Trophoblast cell (in vitro differentiated cells and primary cell): ENCODE results near the gene CNP. TPM values are rescaled to one million over a fixed set of nuclear protein-coding genes. Genes with fewer than 3 reads are reported as not detected.

Experiments
- DNase-seq, 2 donors: peaks; one replicate each; pipeline ENCODE4 v3.0.0-alpha.2; 2016
- H2AFZ ChIP-seq: 2 replicates; pipeline ENCODE4 v1.6.1; 2013; ENCODE audit warnings: low read length, moderate library complexity, mild to moderate bottlenecking; ENCODE audit not compliant: insufficient read depth, poor library complexity
- H2AK5ac ChIP-seq: 2 replicates; pipeline ENCODE4 v1.6.1; 2013; ENCODE audit warnings: mild to moderate bottlenecking, low read length
- H2BK120ac ChIP-seq: 2 replicates; pipeline ENCODE4 v1.6.1; 2013; ENCODE audit warnings: low read length, mild to moderate bottlenecking, moderate library complexity; ENCODE audit not compliant: insufficient read depth, poor library complexity
- H2BK12ac ChIP-seq: 2 replicates; pipeline ENCODE4 v1.6.1; 2013; ENCODE audit warnings: mild to moderate bottlenecking, low read length, moderate library complexity
- H2BK5ac ChIP-seq: 2 replicates; pipeline ENCODE4 v1.6.1; 2013; ENCODE audit warnings: low read length, low read depth, moderate library complexity, mild to moderate bottlenecking; ENCODE audit not compliant: poor library complexity
- H3K14ac ChIP-seq: 2 replicates; pipeline ENCODE4 v1.6.1; 2013; ENCODE audit warnings: mild to moderate bottlenecking, low read length
- H3K18ac ChIP-seq: 2 replicates; pipeline ENCODE4 v1.6.1; 2013; ENCODE audit warnings: mild to moderate bottlenecking, low read length
- H3K23ac ChIP-seq: 2 replicates; pipeline ENCODE4 v1.6.1; 2013; ENCODE audit warnings: low read length
- H3K27ac ChIP-seq: 2 replicates; pipeline ENCODE4 v1.5.1; 2013; ENCODE audit warnings: low read depth, mild to moderate bottlenecking, inconsistent platforms, low read length, moderate library complexity
- H3K27me3 ChIP-seq: 2 replicates; pipeline ENCODE4 v1.6.1; 2013; ENCODE audit warnings: inconsistent platforms, mild to moderate bottlenecking, low read length, moderate library complexity; ENCODE audit not compliant: insufficient read depth
- H3K36me3 ChIP-seq, 2 experiments: 1 replicate in 1 of 2; 2 replicates in 1 of 2; pipeline ENCODE4 v1.6.1; 2013; ENCODE audit warnings: low read length in 2 of 2, mild to moderate bottlenecking in 2 of 2, moderate library complexity in 1 of 2; ENCODE audit not compliant: insufficient read depth in 2 of 2, control insufficient read depth in 1 of 2
- H3K4ac ChIP-seq: 2 replicates; pipeline ENCODE4 v1.6.1; 2013; ENCODE audit warnings: low read depth, mild to moderate bottlenecking, low read length, moderate library complexity
- H3K4me1 ChIP-seq, 2 experiments: 1 replicate in 1 of 2; 2 replicates in 1 of 2; pipeline ENCODE4 v1.6.1; 2013; ENCODE audit warnings: low read length in 2 of 2, mild to moderate bottlenecking in 2 of 2, moderate library complexity in 1 of 2; ENCODE audit not compliant: insufficient read depth in 2 of 2, control insufficient read depth in 1 of 2
- H3K4me2 ChIP-seq: 2 replicates; pipeline ENCODE4 v1.6.1; 2013; ENCODE audit warnings: inconsistent platforms, mild to moderate bottlenecking, low read length, moderate library complexity
- H3K4me3 ChIP-seq: 2 replicates; pipeline ENCODE4 v1.5.1; 2013; ENCODE audit warnings: mild to moderate bottlenecking, low read depth, low read length, inconsistent platforms
- H3K79me1 ChIP-seq: one replicate; pipeline ENCODE4 v1.6.1; 2013; ENCODE audit warnings: low read length
- H3K79me2 ChIP-seq: 2 replicates; pipeline ENCODE4 v1.6.1; 2013; ENCODE audit warnings: low read length, mild to moderate bottlenecking; ENCODE audit not compliant: control insufficient read depth, insufficient read depth, poor library complexity
- H3K9ac ChIP-seq: 2 replicates; pipeline ENCODE4 v1.6.1; 2013; ENCODE audit warnings: mild to moderate bottlenecking, low read length
- H3K9me3 ChIP-seq: 2 replicates; pipeline ENCODE4 v1.6.1; 2013; ENCODE audit warnings: low read depth, mild to moderate bottlenecking, control low read depth, inconsistent platforms, low read length; ENCODE audit not compliant: insufficient read depth
- H4K12ac ChIP-seq: 2 replicates; pipeline ENCODE4 v1.6.1; 2013; ENCODE audit warnings: low read depth, mild to moderate bottlenecking, low read length, moderate library complexity
- H4K8ac ChIP-seq: 2 replicates; pipeline ENCODE4 v1.6.1; 2013; ENCODE audit warnings: low read depth, mild to moderate bottlenecking, low read length, moderate library complexity
- H4K91ac ChIP-seq: one replicate; pipeline ENCODE4 v1.6.1; 2013; ENCODE audit warnings: low read depth, mild to moderate bottlenecking, low read length, moderate library complexity
- WGBS: extraction: QIAGEN DNeasy Blood & Tissue Kit; methylation state at CpG from one replicate; pipeline ENCODE4 v1.1.7; 2013; ENCODE audit warnings: missing lambda C conversion rate; ENCODE audit not compliant: insufficient read length, insufficient coverage; ENCODE audit errors: extremely low coverage; 5-methylcytosine and 5-hydroxymethylcytosine counted together
- polyA plus RNA-seq: library from polyadenylated mRNA; stranded (reverse); fragments of 200-250 nt; gene quantifications from 2 replicates; pipeline ENCODE4 v1.2.3, GENCODE V29; 2013

CNP gene
- 28.0 and 28.5 TPM in 2 replicates for polyA plus RNA-seq

- Histone ChIP-seq H3K4me3 (peak within 1 kb of the TSS; percentile 81), H2BK5ac (peak within 1 kb of the TSS; percentile 52), H4K8ac (peak within 1 kb of the TSS; percentile 83), H2AK5ac (no peak within 1 kb of the TSS), H3K27ac (peak within 1 kb of the TSS; percentile 39), H2AFZ (peak within 1 kb of the TSS; percentile 66), H3K18ac (peak within 1 kb of the TSS; percentile 72), H2BK12ac (no peak within 1 kb of the TSS), H4K12ac (peak within 1 kb of the TSS; percentile 60), H3K4ac (peak within 1 kb of the TSS; percentile 44), H3K4me2 (peak within 1 kb of the TSS; percentile 86), H3K4me1 (peaks cover 8 to 9% of the 10 kb centered on the region in 2 experiments), H3K23ac (no peak within 1 kb of the TSS), H3K14ac (peak within 1 kb of the TSS; percentile 65), H3K9me3 (no peaks in the 10 kb centered on the region), H4K91ac (peak within 1 kb of the TSS; percentile 80), H3K9ac (peak within 1 kb of the TSS; percentile 95), H3K79me1 (peaks cover 6% of the 10 kb centered on the region), H2BK120ac (peak within 1 kb of the TSS; percentile 38), H3K79me2 (peaks cover 6% of the 10 kb centered on the region), H3K27me3 (no peaks in the 10 kb centered on the region), H3K36me3 (peaks cover 16 to 19% of the 10 kb centered on the region in 2 experiments)
- peak; percentile 91 to 95 for DNase-seq
- no CpG with 5 or more reads among the region's 71 CpGs for WGBS
These were observed at the start of gene CNP for GRCh38 chr17:41966463-41967140. CNP (plus strand) TSS chr17:41966795; CDS start chr17:41966885, 90 bp downstream.

GRCh38 chr17:41917192-41917591 is 49.4 kb upstream of the CNP start:
- Histone ChIP-seq H4K91ac (no peak overlapping the region), H3K23ac (no peak overlapping the region), H3K79me2 (peaks cover 32% of the 10 kb centered on the region), H3K4me2 (peak overlapping the region; percentile 85), H3K27ac (no peak overlapping the region), H4K8ac (no peak overlapping the region), H2BK5ac (no peak overlapping the region), H2BK120ac (no peak overlapping the region), H3K4me3 (no peak overlapping the region), H3K9me3 (no peaks in the 10 kb centered on the region), H3K18ac (no peak overlapping the region), H3K14ac (no peak overlapping the region), H3K4ac (peak overlapping the region; percentile 95), H3K9ac (no peak overlapping the region), H2AK5ac (no peak overlapping the region), H3K79me1 (peaks cover 14% of the 10 kb centered on the region), H3K27me3 (no peaks in the 10 kb centered on the region), H2AFZ (no peak overlapping the region), H3K4me1 (peaks cover 22 to 36% of the 10 kb centered on the region in 2 experiments), H4K12ac (no peak overlapping the region), H2BK12ac (no peak overlapping the region), H3K36me3 (peaks cover 12 to 23% of the 10 kb centered on the region in 2 experiments)
- WGBS, result no CpG with 5 or more reads among the region's 4 CpGs
- no peak for DNase-seq

GRCh38 chr17:41917679-41918313 is 48.8 kb upstream of the CNP start:
- H2BK5ac ChIP-seq, result peak overlapping the region; percentile 99
- H2AFZ ChIP-seq, result peak overlapping the region; percentile 94
- H3K4me1 ChIP-seq, result peaks cover 22 to 36% of the 10 kb centered on the region in 2 experiments
- peak overlapping the region; percentile 97 for H3K14ac ChIP-seq
- H3K4me3 ChIP-seq, result peak overlapping the region; percentile 86
- DNase-seq, result no peak
- peak overlapping the region; percentile 95 for H3K4ac ChIP-seq
- H3K27me3 ChIP-seq, result no peaks in the 10 kb centered on the region
- peaks cover 7 to 17% of the 10 kb centered on the region in 2 experiments for H3K36me3 ChIP-seq
- H3K9ac ChIP-seq, result peak overlapping the region; percentile 85
- peaks cover 14% of the 10 kb centered on the region for H3K79me1 ChIP-seq
- H4K8ac ChIP-seq, result peak overlapping the region; percentile 91
- H3K27ac ChIP-seq, result peak overlapping the region; percentile 75
- no peaks in the 10 kb centered on the region for H3K9me3 ChIP-seq
- H2BK120ac ChIP-seq, result peak overlapping the region; percentile 98
- H3K18ac ChIP-seq, result peak overlapping the region; percentile 83
- no peak overlapping the region for H3K23ac ChIP-seq
- H4K91ac ChIP-seq, result peak overlapping the region; percentile 94
- peaks cover 32% of the 10 kb centered on the region for H3K79me2 ChIP-seq
- H2BK12ac ChIP-seq, result no peak overlapping the region
- H4K12ac ChIP-seq, result no peak overlapping the region
- no CpG with 5 or more reads among the region's 26 CpGs for WGBS
- H3K4me2 ChIP-seq, result peak overlapping the region; percentile 85
- peak overlapping the region; percentile 17 for H2AK5ac ChIP-seq

GRCh38 chr17:41918314-41919164 is 48.1 kb upstream of the CNP start, which contains the start of gene ACLY:
ACLY (minus strand) TSS chr17:41918951; CDS start chr17:41913873, 5,078 bp downstream.
- H3K79me2 ChIP-seq, result peaks cover 30% of the 10 kb centered on the region
- peak within 1 kb of the TSS; percentile 92 for H3K27ac ChIP-seq
- H3K36me3 ChIP-seq, result peaks cover 3 to 9% of the 10 kb centered on the region in 2 experiments
- H4K8ac ChIP-seq, result peak within 1 kb of the TSS; percentile 91
- peak within 1 kb of the TSS; percentile 83 for H3K18ac ChIP-seq
- peak within 1 kb of the TSS; percentile 95 for H3K4me2 ChIP-seq
- H2AFZ ChIP-seq, result peak within 1 kb of the TSS; percentile 94
- H3K4ac ChIP-seq, result peak within 1 kb of the TSS; percentile 95
- no peaks in the 10 kb centered on the region for H3K27me3 ChIP-seq
- H2BK5ac ChIP-seq, result peak within 1 kb of the TSS; percentile 99
- H3K23ac ChIP-seq, result peak within 1 kb of the TSS; percentile 41
- H4K91ac ChIP-seq, result peak within 1 kb of the TSS; percentile 94
- peak within 1 kb of the TSS; percentile 86 for H3K4me3 ChIP-seq
- peak within 1 kb of the TSS; percentile 85 for H3K9ac ChIP-seq
- H3K14ac ChIP-seq, result peak within 1 kb of the TSS; percentile 97
- H3K9me3 ChIP-seq, result no peaks in the 10 kb centered on the region
- H3K79me1 ChIP-seq, result peaks cover 14% of the 10 kb centered on the region
- H3K4me1 ChIP-seq, result peaks cover 22 to 35% of the 10 kb centered on the region in 2 experiments
- H2BK120ac ChIP-seq, result peak within 1 kb of the TSS; percentile 98
- WGBS, result no CpG with 5 or more reads among the region's 80 CpGs
- peak within 1 kb of the TSS; percentile 96 for H4K12ac ChIP-seq
- no peak within 1 kb of the TSS for H2BK12ac ChIP-seq
- H2AK5ac ChIP-seq, result peak within 1 kb of the TSS; percentile 17
- peak; percentile 99 for DNase-seq
